HepG2 (cell line): ENCODE data around the gene PDXDC1.
"Not testable (repeated sequence)": the region's sequence is repeated elsewhere in the genome, so short reads cannot be mapped to it uniquely, and the experiment has no call there.

ENCODE experiments used
- EZH2 ChIP-seq: conservative IDR thresholded peaks from 2 replicates; pipeline ENCODE4 v1.6.1; 2012; ENCODE audit warnings: mild to moderate bottlenecking, low read depth, low read length, moderate library complexity
- MXD4 ChIP-seq: IDR thresholded peaks from 2 replicates; pipeline ENCODE4 v1.6.1; 2016; ENCODE audit warnings: mild to moderate bottlenecking, missing biosample characterization, missing genetic modification reagents
- ZNF24 ChIP-seq: fragments of 450-650 bp; IDR thresholded peaks from 2 replicates; pipeline ENCODE4 v1.6.1; 2017; ENCODE audit warnings: antibody characterized with exemption, mild to moderate bottlenecking
- TF ChIP-seq, protein P1 (sequence below), 2 experiments: sonication (generic) in 1 of 2; formaldehyde crosslinking in 1 of 2; IDR thresholded peaks; 2 replicates each; pipeline versions ENCODE4 v1.5.1 to v1.6.1; 2011 to 2020; ENCODE audit warnings: borderline replicate concordance in 1 of 2, low read depth in 1 of 2, low read length in 1 of 2, mild to moderate bottlenecking in 1 of 2, missing genetic modification reagents in 1 of 2, moderate library complexity in 1 of 2

DNA sequence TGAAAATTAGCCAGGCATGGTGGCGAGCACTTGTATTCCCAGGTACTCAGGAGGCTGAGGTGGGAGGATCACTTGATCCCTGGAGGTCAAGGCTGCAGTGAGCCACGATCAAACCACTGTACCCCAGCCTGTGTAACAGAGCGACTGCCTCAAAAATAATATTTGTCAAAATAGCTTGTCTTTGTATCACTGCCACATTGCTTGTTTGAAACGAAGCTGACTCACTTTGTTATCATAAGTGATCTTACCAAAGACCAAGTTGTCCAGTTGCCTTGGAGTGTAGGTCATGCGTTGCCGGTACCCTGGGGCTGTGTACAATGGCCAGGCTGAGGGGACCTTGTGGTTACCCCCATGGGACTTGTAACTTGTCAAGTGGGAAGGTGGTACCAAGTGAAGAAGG lies 21.9 kb downstream of the PDXDC1 start:
- not testable (repeated sequence) for TF ChIP-seq EZH2, ZNF24, MXD4
- TF ChIP-seq, protein P1, sequence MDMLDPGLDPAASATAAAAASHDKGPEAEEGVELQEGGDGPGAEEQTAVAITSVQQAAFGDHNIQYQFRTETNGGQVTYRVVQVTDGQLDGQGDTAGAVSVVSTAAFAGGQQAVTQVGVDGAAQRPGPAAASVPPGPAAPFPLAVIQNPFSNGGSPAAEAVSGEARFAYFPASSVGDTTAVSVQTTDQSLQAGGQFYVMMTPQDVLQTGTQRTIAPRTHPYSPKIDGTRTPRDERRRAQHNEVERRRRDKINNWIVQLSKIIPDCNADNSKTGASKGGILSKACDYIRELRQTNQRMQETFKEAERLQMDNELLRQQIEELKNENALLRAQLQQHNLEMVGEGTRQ (IDR thresholded peaks at IDR 0.05; ENCODE audit: low read depth, low read length): not testable (repeated sequence)
- TF ChIP-seq, protein P1 (CRISPR knock-in tag; IDR thresholded peaks at IDR 0.05; ENCODE audit: borderline replicate concordance): not testable (repeated sequence)
